ENCODE measurements around the gene RAD51B. TPM values are rescaled to one million over a fixed set of nuclear protein-coding genes. Genes with fewer than 3 reads are reported as not detected.
A peak's percentile ranks its signal among the peaks of the same experiment; 100 is the strongest.
"Not testable (repeated sequence)": the region's sequence is repeated elsewhere in the genome, so short reads cannot be mapped to it uniquely, and the experiment has no call there.

The RAD51B gene
- total RNA-seq, 4 donors from 2014 or later, result 5.0 to 31.8 (median 20.6) TPM

GRCh38 chr14:67815573-67816225, 3.9 kb upstream of the RAD51B start:
- Histone ChIP-seq H3K27me3 (no peaks in the 10 kb centered on the region), H3K36me3 (peaks cover 0 to 26% (median 9%) of the 10 kb centered on the region in 4 donors), H3K27ac (peak overlapping the region; percentile 86 to 89 (median 88)), H3K9me3 (no peaks in the 10 kb centered on the region), H3K4me3 (peak overlapping the region; percentile 50 to 97 (median 74)), H3K4me1 (peaks cover 10 to 33% (median 20%) of the 10 kb centered on the region in 4 donors)
- no peak for TF ChIP-seq EP300 (IDR thresholded peaks at IDR 0.05; ENCODE audit: low read depth)
- no peak for TF ChIP-seq CTCF (IDR thresholded peaks at IDR 0.05)
- no peak for TF ChIP-seq POLR2A (IDR thresholded peaks at IDR 0.05)
- TF ChIP-seq POLR2AphosphoS5 (IDR thresholded peaks at IDR 0.05), result no peak
- in situ Hi-C loops (cut with MboI; ENCODE audit: low pct_ligation_motif_present in 1 of 4, low pct_unique_long_range_greater_than_20kb in 1 of 4, low sequenced_read_pairs in 3 of 4) (no loop called here), intact Hi-C loops (cut with DNase I; ENCODE audit: low total_unique reads) (no loop called here)
- WGBS, 2 donors (ENCODE audit: low coverage in 1 of 2), result 7 to 8% methylated on average over 7 to 14 of the region's 14 CpGs
- no peak for DNase-seq

- H3K27me3 ChIP-seq, result no peaks in the 10 kb centered on the region
- H3K9me3 ChIP-seq, result no peaks in the 10 kb centered on the region
- no peak for TF ChIP-seq CTCF (IDR thresholded peaks at IDR 0.05)
- no peak for TF ChIP-seq EP300 (IDR thresholded peaks at IDR 0.05; ENCODE audit: low read depth)
- TF ChIP-seq POLR2A (IDR thresholded peaks at IDR 0.05), result peak; percentile 61
- TF ChIP-seq POLR2AphosphoS5 (IDR thresholded peaks at IDR 0.05), result peak; percentile 67 to 77 (median 77)
- peak; percentile 94 for DNase-seq
- peak within 1 kb of the TSS; percentile 86 to 89 (median 88) for H3K27ac ChIP-seq
- H3K4me1 ChIP-seq, result peaks cover 10 to 41% (median 26%) of the 10 kb centered on the region in 4 donors
- in situ Hi-C loops (cut with MboI; ENCODE audit: low pct_ligation_motif_present in 1 of 4, low pct_unique_long_range_greater_than_20kb in 1 of 4, low sequenced_read_pairs in 3 of 4) (no loop called here), intact Hi-C loops (cut with DNase I; ENCODE audit: low total_unique reads) (no loop called here)
- peaks cover 0 to 22% (median 9%) of the 10 kb centered on the region in 4 donors for H3K36me3 ChIP-seq
- 0% methylated on average over 9 to 26 of the region's 26 CpGs for WGBS, 2 donors (ENCODE audit: low coverage in 1 of 2)
- peak within 1 kb of the TSS; percentile 50 to 97 (median 74) for H3K4me3 ChIP-seq
Observed at GRCh38 chr14:67816326-67817002, 3.1 kb upstream of the RAD51B start, which contains the start of gene ZFYVE26. ZFYVE26 (minus strand) TSS chr14:67816590; CDS start chr14:67815963, 627 bp downstream.

- Histone ChIP-seq H3K36me3 (peaks cover 0 to 10% (median 4%) of the 10 kb centered on the region in 4 donors), H3K4me1 (peaks cover 10 to 43% (median 27%) of the 10 kb centered on the region in 4 donors), H3K4me3 (no peak overlapping the region), H3K9me3 (no peaks in the 10 kb centered on the region), H3K27ac (peak overlapping the region in 2 of 4 donors; percentile 87 to 89), H3K27me3 (no peaks in the 10 kb centered on the region)
- in situ Hi-C loops (cut with MboI; ENCODE audit: low pct_ligation_motif_present in 1 of 4, low pct_unique_long_range_greater_than_20kb in 1 of 4, low sequenced_read_pairs in 3 of 4), result no loop called here
- no peak for DNase-seq
- intact Hi-C loops (cut with DNase I; ENCODE audit: low total_unique reads), result no loop called here
- 86 to 92% methylated on average over 7 to 14 of the region's 14 CpGs for WGBS, 2 donors (ENCODE audit: low coverage in 1 of 2)
- TF ChIP-seq EP300 (IDR thresholded peaks at IDR 0.05; ENCODE audit: low read depth), result no peak
- no peak for TF ChIP-seq POLR2AphosphoS5 (IDR thresholded peaks at IDR 0.05)
- no peak for TF ChIP-seq CTCF (IDR thresholded peaks at IDR 0.05)
- TF ChIP-seq POLR2A (IDR thresholded peaks at IDR 0.05), result no peak
Observed at GRCh38 chr14:67817750-67818438, 1.7 kb upstream of the RAD51B start.

GRCh38 chr14:67818476-67818875, 1.1 kb upstream of the RAD51B start:
- H3K9me3 ChIP-seq; H3K4me3 ChIP-seq; in situ Hi-C loops (cut with MboI; ENCODE audit: low pct_ligation_motif_present in 1 of 4, low pct_unique_long_range_greater_than_20kb in 1 of 4, low sequenced_read_pairs in 3 of 4); H3K27me3 ChIP-seq; intact Hi-C loops (cut with DNase I; ENCODE audit: low total_unique reads); H3K27ac ChIP-seq; H3K36me3 ChIP-seq; DNase-seq: not testable (repeated sequence)
- WGBS, 2 donors (ENCODE audit: low coverage in 1 of 2), result 92 to 100% methylated on average over 1 to 6 of the region's 6 CpGs
- peaks cover 10 to 43% (median 27%) of the 10 kb centered on the region in 4 donors for H3K4me1 ChIP-seq
